ENCODE results near the gene MAPKBP1.

- TF ChIP-seq CTCF (IDR thresholded peaks at IDR 0.05; ENCODE audit: low read depth, low read length) (no peak), POLR2A (IDR thresholded peaks at IDR 0.05; ENCODE audit: extremely low read depth, insufficient read length) (no peak)
Observed at GRCh38 chr15:41782371-41783282, 8.3 kb downstream of the MAPKBP1 start.
